Measurements from ENCODE around the gene GRIA1.

GRCh38 chr5:153571162-153571561, 80.7 kb downstream of the GRIA1 start:
- TF ChIP-seq CTCF (IDR thresholded peaks at IDR 0.05; ENCODE audit: low read depth, low read length) (no peak), EZH2phosphoT487 (IDR thresholded peaks at IDR 0.05; ENCODE audit: low read depth) (no peak)
